HEK293 (cell line): ENCODE measurements around the gene PCSK9.

Source experiments
- CTCF ChIA-PET: fragments of 350-600 bp; formaldehyde crosslinking; extraction: SDS; loops from one replicate; lab custom pipeline; 2021; ENCODE audit warnings: antibody characterized with exemption; lab: Yijun Ruan, JAX
- POLR2A ChIA-PET: fragments of 300-600 bp; formaldehyde crosslinking; extraction: SDS; loops from one replicate; lab custom pipeline; 2020; ENCODE audit warnings: antibody characterized with exemption, inconsistent platforms; lab: Yijun Ruan, JAX
- H3K27ac ChIP-seq: fragments of 200-500 bp; sonication (Bioruptor generic); 2 replicates; pipeline ENCODE4 v1.5.1; 2014; ENCODE audit warnings: low read depth, low read length, control low read depth, inconsistent platforms; ENCODE audit errors: extremely low read depth
- H3K36me3 ChIP-seq, 2 experiments: fragments of 200-500 bp in 1 of 2; sonication (Bioruptor generic) in 1 of 2; 1 replicate in 1 of 2; 2 replicates in 1 of 2; pipeline ENCODE4 v1.5.1; 2014 to 2017; ENCODE audit warnings: inconsistent platforms in 2 of 2, low read length in 2 of 2; ENCODE audit not compliant: control insufficient read depth in 2 of 2, insufficient read depth in 1 of 2
- H3K4me1 ChIP-seq: fragments of 200-500 bp; sonication (Bioruptor generic); 2 replicates; pipeline ENCODE4 v1.5.1; 2014; ENCODE audit warnings: mild to moderate bottlenecking, low read length, inconsistent platforms; ENCODE audit not compliant: control insufficient read depth, insufficient read depth
- H3K4me3 ChIP-seq: 2 replicates; pipeline ENCODE4 v1.5.1; 2011; ENCODE audit warnings: low read depth, mild to moderate bottlenecking, control low read depth, low read length, moderate library complexity
- H3K9me3 ChIP-seq: fragments of 200-500 bp; sonication (Bioruptor generic); 2 replicates; pipeline ENCODE4 v1.5.1; 2014; ENCODE audit warnings: low read depth, low read length, inconsistent platforms; ENCODE audit not compliant: control insufficient read depth, insufficient read depth
- BCL11B ChIP-seq: fragments of 450-650 bp; formaldehyde crosslinking; IDR thresholded peaks from 2 replicates; pipeline ENCODE4 v1.5.1; 2016; ENCODE audit warnings: low read depth, missing biosample characterization, missing genetic modification characterization
- KLF9 ChIP-seq: fragments of 450-650 bp; formaldehyde crosslinking; IDR thresholded peaks from 2 replicates; pipeline ENCODE4 v1.5.1; 2016; ENCODE audit warnings: missing biosample characterization, missing genetic modification characterization, low read depth
- SALL2 ChIP-seq: fragments of 450-650 bp; formaldehyde crosslinking; IDR thresholded peaks from 2 replicates; pipeline ENCODE4 v1.5.0; 2017; ENCODE audit warnings: missing biosample characterization, mild to moderate bottlenecking, missing genetic modification characterization, borderline replicate concordance
- YY1 ChIP-seq: fragments of 450-650 bp; formaldehyde crosslinking; IDR thresholded peaks from 2 replicates; pipeline ENCODE4 v1.5.1; 2018; ENCODE audit warnings: missing biosample characterization, missing genetic modification characterization
- ZBTB8A ChIP-seq: fragments of 450-650 bp; formaldehyde crosslinking; IDR thresholded peaks from 2 replicates; pipeline ENCODE4 v1.5.1; 2016; ENCODE audit warnings: missing biosample characterization, missing genetic modification characterization
- ZNF148 ChIP-seq: fragments of 450-650 bp; formaldehyde crosslinking; IDR thresholded peaks from 2 replicates; pipeline ENCODE4 v1.5.0; 2017; ENCODE audit warnings: missing biosample characterization, missing genetic modification characterization, borderline replicate concordance
- ZNF18 ChIP-seq: fragments of 450-650 bp; formaldehyde crosslinking; IDR thresholded peaks from 2 replicates; pipeline ENCODE4 v1.5.1; 2016; ENCODE audit warnings: missing biosample characterization, missing genetic modification characterization
- ZNF423 ChIP-seq: fragments of 450-650 bp; formaldehyde crosslinking; IDR thresholded peaks from 2 replicates; pipeline ENCODE4 v1.5.1; 2016; ENCODE audit warnings: missing biosample characterization, missing genetic modification characterization
- ZNF510 ChIP-seq: fragments of 450-650 bp; formaldehyde crosslinking; IDR thresholded peaks from 2 replicates; pipeline ENCODE4 v1.5.1; 2018; ENCODE audit warnings: mild to moderate bottlenecking, missing genetic modification characterization, missing biosample characterization; ENCODE audit not compliant: insufficient replicate concordance
- ZNF513 ChIP-seq: fragments of 450-650 bp; IDR thresholded peaks from 2 replicates; pipeline ENCODE4 v1.5.1; 2018; ENCODE audit warnings: missing biosample characterization, missing genetic modification characterization
- ZNF558 ChIP-seq: fragments of 450-650 bp; formaldehyde crosslinking; IDR thresholded peaks from 2 replicates; pipeline ENCODE4 v1.5.1; 2016; ENCODE audit warnings: missing biosample characterization, missing genetic modification characterization
- ZNF624 ChIP-seq: fragments of 450-650 bp; formaldehyde crosslinking; IDR thresholded peaks from 2 replicates; pipeline ENCODE4 v1.5.1; 2017; ENCODE audit warnings: missing biosample characterization, missing genetic modification characterization
- ZNF776 ChIP-seq: fragments of 450-650 bp; formaldehyde crosslinking; IDR thresholded peaks from 2 replicates; pipeline ENCODE4 v1.5.0; 2017; ENCODE audit warnings: missing biosample characterization, missing genetic modification characterization, borderline replicate concordance
- TF ChIP-seq, protein P1 (sequence below): fragments of 450-650 bp; formaldehyde crosslinking; IDR thresholded peaks from 2 replicates; pipeline ENCODE4 v1.5.1; 2016; ENCODE audit warnings: missing biosample characterization, missing genetic modification characterization

The PCSK9 gene

DNA sequence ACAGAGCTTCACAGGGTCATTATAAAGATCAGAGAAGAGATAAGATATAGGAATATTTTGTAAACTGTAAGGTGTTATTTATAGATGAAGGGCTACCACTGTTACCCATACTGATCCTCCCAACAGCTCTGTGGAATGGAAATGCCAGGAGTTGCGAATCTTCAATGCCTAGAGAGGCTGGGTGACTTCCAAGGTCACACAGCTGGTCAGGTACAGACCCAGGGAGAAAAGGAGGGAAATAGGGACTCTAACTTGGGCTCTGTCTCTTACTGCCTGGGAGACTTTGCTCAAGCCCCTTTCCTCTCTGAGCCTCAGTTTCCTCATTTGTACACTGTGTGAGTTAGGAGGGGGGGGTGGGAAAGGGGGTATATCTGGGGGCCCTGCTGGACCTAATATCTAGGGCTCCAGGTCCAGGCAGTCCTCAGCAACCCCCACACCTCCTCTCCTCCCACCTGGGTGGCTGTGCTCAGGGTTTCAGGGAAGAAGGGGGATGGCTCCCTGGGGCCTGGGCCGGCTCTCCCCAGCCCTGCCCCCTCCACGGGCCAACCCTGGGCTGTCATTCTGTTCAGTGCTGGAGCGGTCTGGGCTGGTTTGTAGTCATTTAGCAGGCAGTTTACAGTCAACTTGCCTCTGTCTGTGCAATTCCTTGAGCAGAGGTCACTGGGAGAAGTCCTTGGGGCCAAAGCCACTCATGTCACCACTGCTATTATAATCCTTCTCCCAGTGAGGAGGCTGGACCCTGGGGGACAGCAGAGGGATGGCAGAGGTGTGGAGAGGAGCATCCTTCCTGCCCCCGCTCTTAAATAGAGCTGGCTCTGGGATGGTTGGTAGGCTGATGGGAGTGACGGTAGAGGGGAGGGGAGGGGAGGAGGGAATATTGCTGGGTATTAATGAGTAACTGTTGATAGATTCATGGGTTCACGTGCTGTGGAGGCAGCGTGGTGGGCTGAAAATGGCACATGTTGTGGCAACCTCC lies 39.0 kb upstream of the PCSK9 start:
- TF ChIP-seq ZNF423 (tag by site-specific recombination): no peak
- TF ChIP-seq ZNF558 (tag by site-specific recombination): no peak
- Histone ChIP-seq H3K4me3 (no peak overlapping the region), H3K27ac (no peak overlapping the region), H3K9me3 (no peaks in the 10 kb centered on the region), H3K36me3 (no peaks in the 10 kb centered on the region), H3K4me1 (no peaks in the 10 kb centered on the region)
- POLR2A ChIA-PET: no interaction called here
- CTCF ChIA-PET: interaction anchor here (0.9 to 6.4 kb wide), 4 partner anchors 15 to 56 kb away, joined by 3 to 172 read pairs (median 10); no protein-coding TSS in a partner anchor

DNA sequence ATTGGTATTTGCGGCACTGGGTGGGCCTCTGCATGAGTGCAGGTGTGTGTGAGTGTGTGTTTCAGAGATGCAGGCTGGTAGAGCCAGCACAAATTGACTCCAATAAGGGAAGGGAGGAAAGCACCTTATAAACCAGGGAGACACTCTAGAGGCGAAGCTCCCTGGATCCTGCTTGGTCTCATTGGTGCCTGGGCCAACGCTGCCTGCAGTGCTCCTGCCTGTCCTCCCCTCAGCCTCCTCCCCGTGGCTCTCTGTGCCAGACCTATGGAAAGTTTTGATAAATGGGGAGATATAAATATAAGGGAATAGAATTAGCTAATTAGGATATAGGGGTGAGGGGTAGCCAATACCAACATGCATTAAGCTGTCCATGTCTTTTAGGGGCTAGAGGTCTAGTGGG lies 38.0 kb upstream of the PCSK9 start:
- Histone ChIP-seq H3K4me3 (no peak overlapping the region), H3K9me3 (no peaks in the 10 kb centered on the region), H3K36me3 (no peaks in the 10 kb centered on the region), H3K27ac (no peak overlapping the region), H3K4me1 (no peaks in the 10 kb centered on the region)
- ChIA-PET POLR2A (no interaction called here), CTCF (interaction anchor here (0.7 to 1.8 kb wide), 3 partner anchors 20 to 57 kb away, joined by 3 to 7 read pairs (median 4); no protein-coding TSS in a partner anchor)
- TF ChIP-seq KLF9: no peak
- no peak for TF ChIP-seq BCL11B
- no peak for TF ChIP-seq ZNF510
- TF ChIP-seq, protein P1, sequence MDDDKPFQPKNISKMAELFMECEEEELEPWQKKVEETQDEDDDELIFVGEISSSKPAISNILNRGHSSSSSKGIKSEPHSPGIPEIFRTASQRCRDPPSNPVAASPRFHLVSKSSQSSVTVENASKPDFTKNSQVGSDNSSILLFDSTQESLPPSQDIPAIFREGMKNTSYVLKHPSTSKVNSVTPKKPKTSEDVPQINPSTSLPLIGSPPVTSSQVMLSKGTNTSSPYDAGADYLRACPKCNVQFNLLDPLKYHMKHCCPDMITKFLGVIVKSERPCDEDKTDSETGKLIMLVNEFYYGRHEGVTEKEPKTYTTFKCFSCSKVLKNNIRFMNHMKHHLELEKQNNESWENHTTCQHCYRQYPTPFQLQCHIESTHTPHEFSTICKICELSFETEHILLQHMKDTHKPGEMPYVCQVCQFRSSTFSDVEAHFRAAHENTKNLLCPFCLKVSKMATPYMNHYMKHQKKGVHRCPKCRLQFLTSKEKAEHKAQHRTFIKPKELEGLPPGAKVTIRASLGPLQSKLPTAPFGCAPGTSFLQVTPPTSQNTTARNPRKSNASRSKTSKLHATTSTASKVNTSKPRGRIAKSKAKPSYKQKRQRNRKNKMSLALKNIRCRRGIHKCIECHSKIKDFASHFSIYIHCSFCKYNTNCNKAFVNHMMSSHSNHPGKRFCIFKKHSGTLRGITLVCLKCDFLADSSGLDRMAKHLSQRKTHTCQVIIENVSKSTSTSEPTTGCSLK (tag by site-specific recombination): no peak
- TF ChIP-seq ZNF18 (tag by site-specific recombination): no peak

DNA sequence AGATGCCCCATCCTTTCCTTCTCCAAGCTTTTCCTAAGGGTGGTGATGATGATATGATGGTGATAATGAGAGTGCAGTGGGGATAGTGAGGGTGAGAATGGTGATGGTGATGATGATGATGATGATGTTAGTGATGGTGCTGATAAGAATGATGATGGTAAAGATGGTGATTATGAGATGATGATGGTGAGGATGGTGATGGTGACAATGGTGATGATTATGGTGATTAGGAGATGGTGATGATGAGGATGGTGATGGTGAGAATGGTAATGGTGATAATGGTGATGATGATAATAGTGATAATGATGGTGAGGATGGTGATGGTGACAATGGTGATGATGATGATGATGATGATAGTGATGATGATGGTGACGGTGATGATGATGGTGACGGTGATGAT lies 36.7 kb upstream of the PCSK9 start:
- H3K4me3 ChIP-seq: no peak overlapping the region
- ChIA-PET CTCF (interaction anchor here (0.6 to 2.5 kb wide), 5 partner anchors 19 to 178 kb away, joined by 3 to 12 read pairs (median 4); no protein-coding TSS in a partner anchor), POLR2A (no interaction called here)
- no peaks in the 10 kb centered on the region for H3K9me3 ChIP-seq
- H3K4me1 ChIP-seq: no peaks in the 10 kb centered on the region
- H3K36me3 ChIP-seq: no peaks in the 10 kb centered on the region
- no peak overlapping the region for H3K27ac ChIP-seq
- TF ChIP-seq ZNF148: 0 out of 2 replicates have a peak, but pooled peaks have one; percentile 19
- TF ChIP-seq YY1: no peak
- no peak for TF ChIP-seq ZNF423 (tag by site-specific recombination)
- TF ChIP-seq ZNF624: no peak
- TF ChIP-seq ZNF513: peak; percentile 97
- TF ChIP-seq SALL2 (tag by site-specific recombination): 0 out of 2 replicates have a peak, but pooled peaks have one; percentile 34
- no peak for TF ChIP-seq ZBTB8A (tag by site-specific recombination)
- no peak for TF ChIP-seq ZNF776 (tag by site-specific recombination)
